ENCODE results near the gene NLRP10.
A peak's percentile ranks its signal among the peaks of the same experiment; 100 is the strongest.
"Not testable (repeated sequence)": the region's sequence is repeated elsewhere in the genome, so short reads cannot be mapped to it uniquely, and the experiment has no call there.

Gene NLRP10, protein sequence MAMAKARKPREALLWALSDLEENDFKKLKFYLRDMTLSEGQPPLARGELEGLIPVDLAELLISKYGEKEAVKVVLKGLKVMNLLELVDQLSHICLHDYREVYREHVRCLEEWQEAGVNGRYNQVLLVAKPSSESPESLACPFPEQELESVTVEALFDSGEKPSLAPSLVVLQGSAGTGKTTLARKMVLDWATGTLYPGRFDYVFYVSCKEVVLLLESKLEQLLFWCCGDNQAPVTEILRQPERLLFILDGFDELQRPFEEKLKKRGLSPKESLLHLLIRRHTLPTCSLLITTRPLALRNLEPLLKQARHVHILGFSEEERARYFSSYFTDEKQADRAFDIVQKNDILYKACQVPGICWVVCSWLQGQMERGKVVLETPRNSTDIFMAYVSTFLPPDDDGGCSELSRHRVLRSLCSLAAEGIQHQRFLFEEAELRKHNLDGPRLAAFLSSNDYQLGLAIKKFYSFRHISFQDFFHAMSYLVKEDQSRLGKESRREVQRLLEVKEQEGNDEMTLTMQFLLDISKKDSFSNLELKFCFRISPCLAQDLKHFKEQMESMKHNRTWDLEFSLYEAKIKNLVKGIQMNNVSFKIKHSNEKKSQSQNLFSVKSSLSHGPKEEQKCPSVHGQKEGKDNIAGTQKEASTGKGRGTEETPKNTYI

DNA sequence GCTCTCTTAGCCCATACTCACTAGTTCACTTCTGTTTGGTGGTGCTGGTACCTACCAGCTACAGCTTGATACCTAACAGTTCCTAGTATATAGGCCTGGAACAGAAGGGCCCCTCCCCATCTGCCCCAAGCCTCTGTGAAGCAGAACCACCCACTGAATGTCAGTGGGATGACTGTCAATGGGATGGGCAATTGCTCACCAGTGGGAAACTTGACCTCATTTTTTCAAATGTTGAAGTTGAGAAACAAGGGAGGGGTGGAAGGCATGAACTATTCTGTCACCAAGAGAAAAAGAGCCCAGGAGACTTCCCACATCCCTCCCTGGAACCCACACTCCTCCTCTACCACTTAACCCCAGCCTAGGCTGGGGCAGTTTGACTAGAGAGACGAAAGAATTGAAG lies at the start of gene NLRP10:
NLRP10 (minus strand) TSS at position 62 of the 400 bp plus-strand sequence. CDS start 1,952 bp downstream, outside the sequence.
- no peak for DNase-seq

DNA sequence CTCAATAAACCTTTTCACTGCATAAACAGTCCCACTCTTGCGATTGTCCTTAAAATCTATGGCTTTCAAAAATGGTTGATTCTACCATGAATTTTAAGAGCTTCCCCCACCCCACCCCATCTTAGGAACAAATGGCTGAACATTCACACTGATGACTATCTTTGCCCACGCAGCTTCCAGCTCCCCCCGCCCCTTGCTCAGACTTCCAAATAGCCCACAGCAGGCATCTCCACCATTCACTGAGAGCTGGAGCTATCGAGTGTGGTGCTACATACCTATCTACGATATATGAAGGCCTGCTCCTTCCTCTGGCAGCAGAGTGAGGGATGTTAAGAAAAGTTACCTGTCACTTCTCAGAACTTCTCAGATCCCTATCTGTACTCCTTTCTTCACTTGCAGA lies 48.6 kb upstream of the NLRP10 start:
- DNase-seq = no peak

DNA sequence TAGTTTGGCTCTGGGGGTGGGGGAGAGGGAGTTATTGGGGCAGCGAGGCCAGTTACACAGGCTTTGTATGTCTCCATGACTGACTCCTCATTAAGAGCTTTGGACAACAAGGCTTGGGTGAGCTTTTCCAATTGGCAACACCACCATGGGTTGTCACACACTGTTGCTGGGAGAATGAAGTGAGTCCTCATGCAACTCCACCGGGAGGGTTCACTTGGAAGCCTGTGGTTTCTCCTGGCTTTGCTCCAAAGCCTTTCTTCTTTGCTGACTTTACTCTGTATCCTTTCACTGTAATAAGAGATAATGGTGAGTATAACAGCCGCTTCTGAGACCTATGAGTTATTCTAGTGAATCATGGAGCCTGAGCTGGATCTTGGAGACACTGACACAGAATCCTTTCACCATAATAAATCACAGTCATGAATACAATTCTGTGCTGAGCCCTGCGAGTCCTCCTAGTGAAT lies 46.8 kb upstream of the NLRP10 start:
- DNase-seq = no peak

DNA sequence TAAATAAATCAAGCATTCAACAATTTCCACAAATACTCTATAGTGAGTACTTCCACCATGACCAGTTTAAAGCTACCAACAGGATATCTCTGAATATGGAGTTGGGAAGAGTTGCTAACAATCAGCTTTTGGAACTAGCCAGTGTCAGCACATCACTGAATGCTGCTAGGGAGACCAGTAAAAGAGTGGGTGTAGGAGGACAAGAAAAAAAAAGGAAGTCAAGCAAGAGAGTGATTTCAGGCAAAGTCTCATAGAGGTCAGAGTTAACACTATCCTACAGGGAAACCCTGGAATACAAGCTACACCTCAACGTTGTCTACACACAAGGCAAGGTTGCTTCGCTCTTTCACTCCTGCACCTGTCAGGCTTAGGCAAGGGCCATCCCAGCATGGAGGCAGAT lies 46.1 kb upstream of the NLRP10 start:
- DNase-seq = no peak

DNA sequence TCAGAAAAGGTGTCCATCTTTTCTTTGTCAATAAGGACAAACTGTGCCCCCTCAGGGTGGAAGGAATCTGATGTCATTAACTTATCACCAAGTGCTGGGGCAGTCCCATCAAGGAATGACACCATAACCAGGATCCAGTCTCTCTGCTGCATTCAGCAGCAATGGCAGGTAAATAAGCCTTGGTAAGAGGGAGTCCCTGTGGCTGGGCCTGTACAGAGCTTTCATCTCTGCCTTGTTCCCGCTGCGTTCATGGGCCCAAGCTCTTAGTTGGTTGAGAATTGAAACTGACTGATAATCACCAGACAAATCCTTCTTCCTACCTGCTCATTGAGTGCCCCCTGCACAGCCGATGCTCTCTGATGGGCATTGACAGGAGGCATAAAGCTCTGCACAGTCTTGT lies 44.6 kb upstream of the NLRP10 start:
- DNase-seq = no peak

DNA sequence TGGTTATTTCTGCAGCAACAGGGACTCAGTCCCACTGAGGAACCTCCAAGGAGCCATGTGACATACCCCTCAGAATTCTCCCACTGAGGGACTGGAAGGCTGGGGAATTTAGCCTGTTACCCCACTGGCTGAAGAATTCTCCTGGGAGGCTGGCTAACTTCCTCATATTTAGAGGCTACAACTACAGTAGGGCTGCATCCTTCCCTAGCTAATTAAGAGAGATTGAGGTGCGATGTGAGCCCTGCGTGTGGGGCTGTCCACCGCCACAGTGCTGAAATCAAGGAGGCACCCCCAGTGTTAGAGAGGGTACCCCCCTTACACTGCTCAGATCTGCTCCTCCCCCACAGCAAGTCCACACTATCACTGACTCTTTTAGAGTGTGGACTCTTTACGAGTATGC lies 43.0 kb upstream of the NLRP10 start:
- DNase-seq = no peak

DNA sequence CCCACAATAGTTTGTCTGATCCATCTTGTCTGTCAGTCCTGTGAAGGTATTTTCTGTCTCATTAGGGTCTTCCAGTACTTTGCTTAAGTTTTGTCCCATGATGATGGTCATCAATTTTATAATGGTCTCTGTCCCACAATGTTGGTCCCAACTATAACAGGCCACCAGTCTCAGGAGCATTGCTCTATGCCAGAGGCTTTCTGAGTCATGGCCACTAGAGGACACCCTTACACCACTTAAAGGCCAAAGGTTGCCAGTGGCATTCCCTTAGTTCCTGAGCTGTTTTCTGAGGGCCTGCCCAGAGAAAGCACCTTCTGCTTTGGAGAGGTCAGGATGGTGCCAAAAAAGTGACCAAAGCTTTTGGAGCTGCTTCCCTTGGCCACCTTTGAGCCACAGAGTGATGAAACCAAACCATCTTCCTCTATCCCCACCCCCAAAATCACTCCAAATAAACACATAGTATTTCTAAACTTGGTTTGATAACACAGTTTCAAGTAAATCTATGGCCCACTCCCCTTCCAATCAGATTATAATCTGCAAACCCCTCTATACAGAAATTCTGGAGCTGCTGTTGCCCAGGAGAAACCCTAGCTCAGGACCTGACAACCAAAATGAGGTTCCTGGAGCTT lies 41.2 kb upstream of the NLRP10 start:
- DNase-seq = no peak

DNA sequence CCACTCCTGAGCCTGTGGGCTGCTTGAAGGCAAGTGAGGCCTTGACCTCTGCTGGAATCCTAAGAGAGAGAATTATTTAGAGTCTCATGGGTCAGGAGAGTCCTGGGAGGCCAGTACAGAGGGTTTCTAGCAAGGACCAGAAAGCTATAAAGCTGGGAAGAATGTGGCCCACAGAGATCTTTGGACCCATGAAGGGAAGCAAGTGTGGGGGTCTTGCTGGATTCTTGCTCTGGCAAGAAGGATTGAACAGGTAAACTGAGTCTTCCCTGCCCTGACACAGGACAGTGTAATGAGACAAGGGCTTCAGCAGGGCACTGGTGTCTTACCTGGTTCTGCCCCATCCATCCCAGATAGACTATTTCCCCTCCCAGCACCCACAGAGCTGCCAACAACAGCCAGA lies 40.3 kb upstream of the NLRP10 start:
- no peak for DNase-seq

DNA sequence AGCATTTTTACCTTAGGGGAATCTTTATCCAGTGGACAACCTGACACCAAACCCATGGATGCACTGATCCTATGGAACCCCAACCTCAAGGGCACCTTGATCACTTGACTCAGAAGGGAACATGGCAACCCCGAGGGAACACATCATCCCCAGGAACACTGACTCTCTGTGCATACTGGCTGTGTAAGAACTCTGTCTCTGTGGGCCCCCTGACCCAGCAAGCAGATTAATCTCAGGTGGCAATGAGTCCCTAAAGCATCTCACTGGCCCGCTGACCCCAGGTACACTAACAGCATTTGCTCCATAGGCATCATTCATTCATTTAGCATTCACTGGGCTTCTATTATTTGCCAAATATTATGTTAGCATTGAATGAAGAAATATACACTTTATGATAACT lies 38.8 kb upstream of the NLRP10 start:
- no peak for DNase-seq

DNA sequence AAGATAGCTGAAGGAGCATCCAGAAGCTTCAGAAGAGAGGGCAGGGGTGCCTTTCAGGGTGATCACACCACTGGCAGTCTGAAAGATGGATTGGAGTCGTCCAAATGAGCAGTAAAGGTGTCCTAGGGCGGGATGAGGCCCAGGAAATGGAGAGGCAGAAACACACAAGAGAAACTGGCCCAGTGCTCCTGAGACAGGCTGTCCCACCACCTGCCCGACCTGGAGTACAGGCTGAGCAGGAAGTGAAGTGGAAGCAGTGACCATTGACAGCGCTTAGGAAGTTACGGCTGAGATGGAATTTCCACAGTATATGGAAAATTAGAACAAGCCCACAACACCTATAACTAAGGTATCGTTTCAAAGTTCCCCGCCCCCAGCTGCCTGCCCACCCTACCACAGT lies 37.9 kb upstream of the NLRP10 start:
- no peak for DNase-seq

DNA sequence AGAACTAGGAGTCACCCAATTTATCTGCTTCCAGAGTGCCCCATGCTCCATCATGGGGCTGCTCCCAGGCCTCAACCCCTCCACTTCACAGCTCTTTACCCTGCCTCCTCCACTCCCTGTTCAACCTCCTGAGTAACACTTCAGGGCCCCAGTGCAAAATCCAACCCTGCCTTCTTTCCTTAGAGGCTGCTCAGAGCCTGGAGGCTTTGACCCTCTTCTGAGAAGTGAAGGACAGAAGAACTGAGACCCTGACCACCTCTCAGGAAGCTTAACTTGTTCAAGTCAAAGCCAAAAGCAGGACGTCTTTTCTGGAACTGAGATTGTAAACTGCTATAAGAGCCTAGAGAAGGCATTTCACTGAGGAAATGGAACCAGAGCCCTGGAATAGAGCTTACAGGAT lies 37.4 kb upstream of the NLRP10 start:
- no peak for DNase-seq

DNA sequence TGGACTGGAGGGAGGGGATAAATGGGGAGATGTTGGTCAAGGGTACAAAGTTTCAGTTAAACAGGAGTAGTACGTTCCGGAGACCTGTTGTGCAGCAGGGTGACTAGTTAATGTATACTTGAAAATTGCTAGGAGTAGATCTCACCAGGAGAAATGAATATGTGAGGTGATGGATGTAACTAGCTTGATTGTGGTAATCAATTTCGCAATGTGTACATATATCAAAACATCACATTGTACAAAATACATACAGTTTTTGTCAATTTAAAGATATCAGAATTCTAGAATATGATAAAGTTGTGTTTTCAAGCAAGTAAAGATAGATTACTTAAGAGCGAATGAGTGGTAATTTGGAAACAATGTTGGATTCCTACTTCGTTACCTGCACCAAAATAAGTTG lies 35.1 kb upstream of the NLRP10 start:
- DNase-seq = no peak

DNA sequence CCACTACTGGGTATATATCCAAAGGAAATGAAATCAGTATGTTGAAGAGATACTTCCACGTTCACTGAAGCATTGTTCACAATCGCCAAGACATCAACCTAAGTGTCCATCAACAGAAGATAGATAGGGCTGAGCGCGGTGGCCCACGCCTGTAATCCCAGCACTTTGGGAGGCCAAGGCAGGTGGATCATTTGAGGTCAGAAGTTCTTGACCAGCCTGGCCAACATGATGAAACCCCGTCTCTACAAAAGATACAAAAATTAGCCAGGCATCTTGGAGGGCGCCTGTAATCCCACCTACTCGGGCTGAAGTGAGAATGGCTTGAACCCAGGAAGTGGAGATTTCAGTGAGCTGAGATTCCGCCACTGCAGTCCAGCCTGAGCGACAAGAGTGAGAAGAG lies 34.5 kb upstream of the NLRP10 start:
- DNase-seq = no peak

DNA sequence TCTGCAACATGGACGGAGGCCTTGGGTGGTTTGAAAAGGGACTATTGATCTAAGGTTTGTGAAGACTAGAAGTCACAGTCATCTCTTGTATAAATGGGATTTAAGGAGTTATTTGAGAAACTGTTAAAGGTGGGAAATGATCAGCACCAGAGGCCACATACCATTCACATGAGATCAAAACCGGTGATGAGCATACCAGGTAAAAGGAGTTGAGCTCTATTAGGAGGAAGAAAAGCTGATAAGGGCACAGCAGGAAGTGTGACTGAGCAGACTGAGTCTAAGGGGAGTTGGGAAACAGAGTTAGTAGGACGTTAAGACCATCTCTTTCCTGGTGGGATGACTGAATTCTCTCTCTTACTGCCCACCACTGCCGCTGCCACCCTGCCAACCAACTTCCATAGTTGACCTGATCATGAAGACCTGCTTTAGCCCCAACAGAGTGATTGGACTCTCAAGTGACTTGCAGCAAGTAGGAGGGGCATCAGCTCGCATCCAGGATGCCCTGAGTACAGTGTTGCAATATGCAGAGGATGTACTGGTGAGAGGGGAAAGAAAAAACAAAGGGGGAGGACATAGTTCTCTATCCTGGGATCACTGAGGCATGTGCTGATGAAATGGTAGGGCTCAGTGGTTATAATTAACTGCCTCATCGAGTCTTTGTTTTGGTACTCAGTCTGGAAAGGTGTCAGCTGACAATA lies 29.5 kb upstream of the NLRP10 start:
- no peak for DNase-seq

DNA sequence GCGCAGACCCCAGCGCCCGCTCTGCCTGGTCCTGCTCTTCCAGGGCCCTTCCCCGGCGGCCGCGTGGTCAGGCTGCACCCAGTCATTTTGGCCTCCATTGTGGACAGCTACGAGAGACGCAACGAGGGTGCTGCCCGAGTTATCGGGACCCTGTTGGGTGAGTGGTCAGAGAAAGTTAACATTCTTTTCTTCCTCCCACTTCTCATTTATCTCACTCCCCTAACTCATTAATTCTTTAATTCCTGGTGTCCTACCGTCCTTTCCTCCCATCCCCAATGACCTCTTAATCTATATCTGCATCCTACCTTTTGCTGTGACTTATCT lies 22.3 kb upstream of the NLRP10 start:
- not testable (repeated sequence) for DNase-seq

DNA sequence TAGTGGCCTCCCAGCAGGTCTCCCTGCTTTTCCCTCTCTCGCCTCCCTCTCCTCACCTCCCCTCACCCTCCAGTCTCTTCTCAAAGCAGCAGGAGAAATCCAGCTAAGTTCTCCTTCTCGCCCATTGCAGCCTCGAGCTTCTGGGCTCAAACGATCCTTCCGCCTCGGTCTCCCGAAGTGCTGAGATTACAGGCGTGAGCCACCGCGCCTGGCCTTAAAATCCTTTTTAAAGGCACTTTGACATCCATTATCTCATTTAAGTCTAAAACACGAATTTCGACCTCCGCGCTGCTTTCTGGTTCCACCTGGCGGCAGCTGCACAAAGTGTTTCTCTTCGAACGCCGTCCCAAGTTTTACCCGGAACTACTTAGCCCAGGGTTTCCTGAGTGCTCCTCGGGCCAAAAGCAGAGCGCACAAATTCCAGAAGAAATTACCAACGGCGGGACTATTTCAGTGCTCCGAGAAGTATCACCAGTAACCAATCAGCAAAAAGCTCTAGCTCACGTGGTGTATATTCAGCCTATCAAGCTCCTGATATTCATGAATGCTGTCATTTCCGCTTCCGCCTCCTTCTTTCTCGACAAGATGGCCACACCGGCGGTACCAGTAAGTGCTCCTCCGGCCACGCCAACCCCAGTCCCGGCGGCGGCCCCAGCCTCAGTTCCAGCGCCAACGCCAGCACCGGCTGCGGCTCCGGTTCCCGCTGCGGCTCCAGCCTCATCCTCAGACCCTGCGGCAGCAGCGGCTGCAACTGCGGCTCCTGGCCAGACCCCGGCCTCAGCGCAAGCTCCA lies 21.7 kb upstream of the NLRP10 start, which contains the start of gene EIF3F:
EIF3F (plus strand) TSS at position 570 of the 792 bp plus-strand sequence; CDS start at position 586, 16 bp downstream.
- DNase-seq = peak; percentile 95

DNA sequence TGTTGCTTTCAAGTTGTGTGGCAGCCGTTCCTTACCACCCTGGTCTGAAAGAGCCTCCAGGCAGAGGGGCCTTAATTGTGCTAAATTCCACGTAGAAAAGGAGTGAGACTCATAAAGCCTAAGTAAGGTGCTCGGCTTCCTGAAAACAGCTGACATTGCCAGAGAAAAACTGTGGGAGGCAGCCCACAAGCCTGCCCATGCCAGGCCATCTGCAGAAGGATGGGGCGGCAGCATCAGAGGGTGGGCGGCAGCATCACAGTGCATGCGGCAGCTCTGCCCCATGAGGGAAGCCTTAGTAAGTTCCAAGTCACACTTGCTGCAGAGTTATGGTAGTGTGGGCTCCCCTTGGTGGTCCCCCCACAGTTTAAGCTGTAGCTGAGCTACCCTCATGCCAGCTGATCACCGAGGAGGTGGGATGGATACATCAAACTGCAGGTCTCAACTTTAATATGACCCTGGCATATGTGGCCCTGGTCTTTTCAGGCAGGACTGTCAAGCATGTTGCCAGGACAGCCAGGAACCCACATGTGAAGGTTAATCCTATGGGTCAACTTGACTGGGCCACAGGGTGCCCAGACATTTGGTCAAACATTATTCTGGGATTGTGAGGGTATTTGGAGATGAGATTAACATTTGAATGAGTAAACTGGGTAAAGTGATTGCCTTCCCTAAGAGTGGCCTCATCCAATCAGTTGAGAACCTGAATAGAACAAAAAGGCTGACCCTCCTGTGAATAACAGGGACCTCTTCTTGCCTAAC lies 18.8 kb upstream of the NLRP10 start:
- no peak for DNase-seq

DNA sequence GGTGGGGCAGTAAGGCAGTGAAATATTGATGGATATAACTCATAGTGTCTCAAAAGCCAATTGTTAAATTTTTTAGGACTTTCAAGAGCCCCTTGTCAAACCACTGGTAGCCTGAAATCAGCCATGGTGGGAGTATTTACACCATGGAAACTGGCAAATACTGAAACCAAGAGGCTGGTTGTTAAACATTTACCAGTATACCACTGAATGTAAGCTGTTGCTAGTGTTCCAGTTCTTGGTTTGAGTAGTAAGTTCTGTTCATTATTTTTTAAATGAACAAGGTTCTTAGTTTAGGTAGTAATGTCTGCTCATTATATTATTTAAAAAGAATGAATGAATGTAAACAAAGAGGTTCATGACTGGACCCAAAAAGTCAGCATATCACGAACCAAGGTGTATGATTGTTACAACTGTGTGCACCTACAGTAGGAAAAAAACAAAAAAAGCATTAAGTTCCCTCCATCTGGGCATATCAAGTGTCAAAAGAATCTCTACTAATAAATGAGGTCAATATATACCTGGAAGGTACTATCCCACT lies 17.4 kb upstream of the NLRP10 start:
- DNase-seq = no peak

DNA sequence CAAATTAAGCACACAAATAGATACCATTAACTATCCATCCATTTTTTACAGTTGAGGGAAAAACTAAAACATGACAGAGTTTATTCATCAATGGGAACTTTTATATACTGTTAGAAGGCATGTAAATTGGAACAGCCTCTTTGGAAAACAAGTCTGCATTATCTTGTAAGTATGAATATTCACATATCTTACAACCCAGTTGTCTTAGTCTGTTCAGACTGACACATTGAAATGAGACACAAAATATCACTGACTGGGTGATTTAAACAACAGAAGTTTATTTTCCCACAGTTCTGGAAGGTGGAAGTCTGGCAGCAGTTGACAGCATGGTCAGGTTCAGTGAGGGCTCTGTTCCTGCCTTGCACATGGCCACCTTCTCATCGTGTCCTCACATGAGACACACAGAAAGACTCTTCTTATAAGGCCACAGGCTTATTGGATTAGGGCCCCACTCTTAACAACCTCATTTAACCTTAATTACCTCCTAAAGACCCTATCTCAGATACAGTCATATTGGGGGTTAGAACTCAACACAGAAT lies 16.4 kb upstream of the NLRP10 start:
- no peak for DNase-seq

DNA sequence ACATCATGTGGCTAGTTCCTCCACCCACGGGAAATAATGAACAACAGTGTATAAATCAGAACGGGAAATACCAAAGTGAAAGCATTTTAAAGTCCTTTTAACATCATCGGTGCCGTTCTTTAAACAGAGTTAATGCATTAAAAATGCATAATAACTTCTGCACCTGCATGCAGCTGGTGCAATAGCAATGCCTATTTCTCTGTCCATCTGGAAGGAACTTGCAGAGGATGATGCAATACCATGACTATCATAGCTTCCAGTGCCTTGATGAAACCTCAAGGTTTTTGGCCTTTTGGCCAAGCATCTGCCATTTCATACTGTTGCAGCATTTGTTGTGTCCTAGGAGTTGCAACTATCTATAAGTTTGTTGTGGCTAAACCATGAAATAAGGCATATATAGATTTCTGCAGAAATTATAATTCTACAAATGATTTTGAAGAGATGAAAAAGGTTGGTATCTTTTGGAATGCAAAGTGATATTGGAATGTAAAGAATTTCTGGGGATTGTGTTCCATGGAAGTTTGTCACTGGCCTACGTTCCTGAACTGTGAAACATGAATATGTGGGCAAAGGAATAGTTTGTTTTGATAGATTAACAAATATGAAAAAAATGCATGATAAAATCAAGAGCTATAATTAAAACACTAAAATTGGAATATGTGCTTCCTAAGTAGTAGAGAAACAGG lies 12.1 kb upstream of the NLRP10 start:
- no peak for DNase-seq

DNA sequence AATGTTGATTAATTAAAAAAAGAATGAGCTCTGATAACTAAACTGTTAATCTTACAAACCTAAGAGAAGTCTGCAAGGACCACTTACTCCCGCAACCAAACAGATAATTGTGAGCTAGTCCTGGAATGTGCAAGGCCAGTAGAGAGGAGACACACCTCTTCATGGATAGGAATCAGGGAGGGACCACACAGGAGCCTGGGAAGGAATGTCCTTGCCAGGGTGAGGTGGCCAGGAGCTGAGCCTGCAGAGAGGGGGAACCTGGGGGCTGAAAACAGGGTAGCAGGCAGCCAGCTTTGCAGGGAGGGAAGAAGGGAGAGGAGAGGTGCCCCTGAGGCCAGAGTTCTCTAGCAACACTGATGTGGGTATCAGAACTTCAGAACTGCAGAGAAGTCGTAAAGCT lies 9.4 kb upstream of the NLRP10 start:
- DNase-seq = no peak
